NCI-H1105 treated with DMSO at 0.1 percent for 48 hours (cell line): ENCODE results near the gene TUNAR.
"Not testable (repeated sequence)": the region's sequence is repeated elsewhere in the genome, so short reads cannot be mapped to it uniquely, and the experiment has no call there.

ENCODE experiments used
- DNase-seq: peaks from one replicate; lab custom pipeline; 2025; lab: John Stamatoyannopoulos, UW

Gene TUNAR

GRCh38 chr14:95918466-95918865 lies 41.8 kb downstream of the TUNAR start:
- DNase-seq = peak; percentile 46

GRCh38 chr14:95920769-95921438 lies 44.3 kb downstream of the TUNAR start:
- no peak for DNase-seq

GRCh38 chr14:95922080-95922479 lies 45.4 kb downstream of the TUNAR start:
- no peak for DNase-seq

- no peak for DNase-seq
Measured at GRCh38 chr14:95928751-95929150, 52.1 kb downstream of the TUNAR start.

GRCh38 chr14:95931384-95931783 lies 54.8 kb downstream of the TUNAR start:
- DNase-seq = no peak

GRCh38 chr14:95935228-95935822 lies 58.7 kb downstream of the TUNAR start:
- DNase-seq = no peak

GRCh38 chr14:95936041-95936440 lies 59.4 kb downstream of the TUNAR start:
- DNase-seq = no peak

- no peak for DNase-seq
Measured at GRCh38 chr14:95939335-95939734, 62.7 kb downstream of the TUNAR start.

- DNase-seq = no peak
Measured at GRCh38 chr14:95941897-95942296, 65.3 kb downstream of the TUNAR start.

GRCh38 chr14:95943699-95944098 lies 67.1 kb downstream of the TUNAR start:
- peak; percentile 70 for DNase-seq

- no peak for DNase-seq
Measured at GRCh38 chr14:95944462-95944861, 67.8 kb downstream of the TUNAR start.

GRCh38 chr14:95946867-95947266 lies 70.2 kb downstream of the TUNAR start:
- DNase-seq = no peak

- no peak for DNase-seq
Measured at GRCh38 chr14:95948558-95948981, 71.9 kb downstream of the TUNAR start.

GRCh38 chr14:95951359-95951758 lies 74.7 kb downstream of the TUNAR start:
- DNase-seq = no peak

- no peak for DNase-seq
Measured at GRCh38 chr14:95953111-95953724, 76.6 kb downstream of the TUNAR start.

GRCh38 chr14:95956601-95957460 lies 80.2 kb downstream of the TUNAR start:
- no peak for DNase-seq

- no peak for DNase-seq
Measured at GRCh38 chr14:95958105-95958504, 81.5 kb downstream of the TUNAR start.

- DNase-seq = no peak
Measured at GRCh38 chr14:95959317-95959716, 82.7 kb downstream of the TUNAR start.

- no peak for DNase-seq
Measured at GRCh38 chr14:95961481-95961880, 84.8 kb downstream of the TUNAR start.

GRCh38 chr14:95964901-95965300 lies 88.3 kb downstream of the TUNAR start:
- no peak for DNase-seq

- not testable (repeated sequence) for DNase-seq
Measured at GRCh38 chr14:95968048-95968447, 91.4 kb downstream of the TUNAR start.
